PC-9 (cell line): ENCODE data around the gene COL5A1.

Experiments
- EZH2 ChIP-seq: fragments of 200-600 bp; sonication (generic); IDR thresholded peaks from 2 replicates; pipeline ENCODE4 v1.8.0; 2017; ENCODE audit warnings: antibody characterized with exemption, low read depth
- TF ChIP-seq, protein P1 (sequence below): fragments of 200-600 bp; sonication (generic); conservative IDR thresholded peaks from 2 replicates; pipeline ENCODE4 v1.6.1; 2017; ENCODE audit warnings: mixed run types, antibody characterized with exemption, mild to moderate bottlenecking, moderate library complexity

GRCh38 chr9:134838651-134839454 is 197.2 kb downstream of the COL5A1 start:
- TF ChIP-seq, protein P1, sequence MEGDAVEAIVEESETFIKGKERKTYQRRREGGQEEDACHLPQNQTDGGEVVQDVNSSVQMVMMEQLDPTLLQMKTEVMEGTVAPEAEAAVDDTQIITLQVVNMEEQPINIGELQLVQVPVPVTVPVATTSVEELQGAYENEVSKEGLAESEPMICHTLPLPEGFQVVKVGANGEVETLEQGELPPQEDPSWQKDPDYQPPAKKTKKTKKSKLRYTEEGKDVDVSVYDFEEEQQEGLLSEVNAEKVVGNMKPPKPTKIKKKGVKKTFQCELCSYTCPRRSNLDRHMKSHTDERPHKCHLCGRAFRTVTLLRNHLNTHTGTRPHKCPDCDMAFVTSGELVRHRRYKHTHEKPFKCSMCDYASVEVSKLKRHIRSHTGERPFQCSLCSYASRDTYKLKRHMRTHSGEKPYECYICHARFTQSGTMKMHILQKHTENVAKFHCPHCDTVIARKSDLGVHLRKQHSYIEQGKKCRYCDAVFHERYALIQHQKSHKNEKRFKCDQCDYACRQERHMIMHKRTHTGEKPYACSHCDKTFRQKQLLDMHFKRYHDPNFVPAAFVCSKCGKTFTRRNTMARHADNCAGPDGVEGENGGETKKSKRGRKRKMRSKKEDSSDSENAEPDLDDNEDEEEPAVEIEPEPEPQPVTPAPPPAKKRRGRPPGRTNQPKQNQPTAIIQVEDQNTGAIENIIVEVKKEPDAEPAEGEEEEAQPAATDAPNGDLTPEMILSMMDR, result no peak
- TF ChIP-seq EZH2, result no peak
